Measurements from ENCODE around the gene SLC6A2. TPM values are rescaled to one million over a fixed set of nuclear protein-coding genes. Genes with fewer than 3 reads are reported as not detected.

The SLC6A2 gene
- total RNA-seq, 3 donors from 2014 or later: 0.15 to 0.66 (median 0.64) TPM

DNA sequence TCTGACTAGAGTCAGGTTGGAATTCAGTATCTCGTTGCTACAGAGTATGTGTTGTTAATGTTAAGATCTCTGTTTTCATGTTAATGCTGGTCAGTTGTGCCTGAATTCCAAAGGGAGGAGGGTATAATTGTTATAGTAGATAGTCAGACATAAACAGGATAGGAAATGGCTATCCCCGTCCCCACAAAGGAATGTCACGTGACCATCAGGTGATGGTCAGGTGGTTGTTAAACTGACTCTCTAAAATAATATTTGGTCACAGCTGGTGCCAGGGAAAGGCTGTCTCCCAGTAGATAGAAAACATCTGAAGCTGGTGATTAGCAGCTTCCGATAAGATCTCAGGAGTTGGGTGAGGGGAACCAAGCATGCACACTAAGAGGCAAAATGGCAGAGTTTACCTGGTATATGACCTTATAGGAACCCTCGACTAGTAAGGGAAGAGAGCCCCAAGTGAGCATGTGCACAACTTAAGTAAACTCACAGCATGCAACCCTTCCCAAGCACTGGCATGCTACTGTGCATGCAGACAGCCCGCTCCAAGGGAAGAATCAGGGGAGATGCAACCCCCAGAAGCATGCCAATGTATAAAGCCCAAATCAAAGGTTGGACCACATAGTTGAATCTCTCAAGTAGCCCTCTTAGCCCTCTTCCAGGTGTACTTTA is 27.4 kb upstream of the SLC6A2 start:
- H3K36me3 ChIP-seq: no peaks in the 10 kb centered on the region
- DNase-seq (ENCODE audit: low spot score in 2 of 2): no peak
- TF ChIP-seq POLR2A (IDR thresholded peaks at IDR 0.05) (no peak), POLR2AphosphoS5 (IDR thresholded peaks at IDR 0.05) (no peak)
- no peak overlapping the region for H3K27ac ChIP-seq
- no peaks in the 10 kb centered on the region for H3K9me3 ChIP-seq
- H3K4me3 ChIP-seq: no peak overlapping the region
- H3K4me1 ChIP-seq: no peaks in the 10 kb centered on the region
- H3K27me3 ChIP-seq: no peaks in the 10 kb centered on the region
- intact Hi-C loops (cut with DNase I; ENCODE audit: low total_unique reads): no loop called here

DNA sequence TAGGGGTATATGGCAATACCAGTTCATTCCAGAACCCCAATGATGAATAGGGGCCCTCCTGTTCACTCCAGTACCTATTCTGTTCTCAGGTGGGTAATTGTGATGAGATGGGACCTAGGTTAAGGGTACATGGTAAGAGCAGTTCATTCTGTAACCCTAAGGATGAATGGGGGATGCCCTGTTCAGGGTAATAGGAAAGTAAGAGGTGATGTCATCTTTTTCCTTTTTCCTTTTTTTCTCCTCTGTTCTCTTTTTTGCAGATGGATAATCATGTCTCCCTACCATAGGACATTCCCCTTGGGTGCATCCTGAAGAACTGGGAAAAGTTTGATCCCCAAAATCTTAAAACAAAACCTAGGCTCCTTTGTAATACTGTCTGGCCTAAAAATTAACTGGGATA is 25.0 kb upstream of the SLC6A2 start:
- no peak for DNase-seq (ENCODE audit: low spot score in 2 of 2)
- no peak overlapping the region for H3K4me3 ChIP-seq
- H3K9me3 ChIP-seq: no peaks in the 10 kb centered on the region
- no peaks in the 10 kb centered on the region for H3K4me1 ChIP-seq
- H3K27me3 ChIP-seq: no peaks in the 10 kb centered on the region
- intact Hi-C loops (cut with DNase I; ENCODE audit: low total_unique reads): no loop called here
- no peak overlapping the region for H3K27ac ChIP-seq
- H3K36me3 ChIP-seq: no peaks in the 10 kb centered on the region
- TF ChIP-seq, protein P1, sequence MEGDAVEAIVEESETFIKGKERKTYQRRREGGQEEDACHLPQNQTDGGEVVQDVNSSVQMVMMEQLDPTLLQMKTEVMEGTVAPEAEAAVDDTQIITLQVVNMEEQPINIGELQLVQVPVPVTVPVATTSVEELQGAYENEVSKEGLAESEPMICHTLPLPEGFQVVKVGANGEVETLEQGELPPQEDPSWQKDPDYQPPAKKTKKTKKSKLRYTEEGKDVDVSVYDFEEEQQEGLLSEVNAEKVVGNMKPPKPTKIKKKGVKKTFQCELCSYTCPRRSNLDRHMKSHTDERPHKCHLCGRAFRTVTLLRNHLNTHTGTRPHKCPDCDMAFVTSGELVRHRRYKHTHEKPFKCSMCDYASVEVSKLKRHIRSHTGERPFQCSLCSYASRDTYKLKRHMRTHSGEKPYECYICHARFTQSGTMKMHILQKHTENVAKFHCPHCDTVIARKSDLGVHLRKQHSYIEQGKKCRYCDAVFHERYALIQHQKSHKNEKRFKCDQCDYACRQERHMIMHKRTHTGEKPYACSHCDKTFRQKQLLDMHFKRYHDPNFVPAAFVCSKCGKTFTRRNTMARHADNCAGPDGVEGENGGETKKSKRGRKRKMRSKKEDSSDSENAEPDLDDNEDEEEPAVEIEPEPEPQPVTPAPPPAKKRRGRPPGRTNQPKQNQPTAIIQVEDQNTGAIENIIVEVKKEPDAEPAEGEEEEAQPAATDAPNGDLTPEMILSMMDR (IDR thresholded peaks at IDR 0.05): no peak
- TF ChIP-seq POLR2AphosphoS5 (IDR thresholded peaks at IDR 0.05) (no peak), POLR2A (IDR thresholded peaks at IDR 0.05) (no peak)

DNA sequence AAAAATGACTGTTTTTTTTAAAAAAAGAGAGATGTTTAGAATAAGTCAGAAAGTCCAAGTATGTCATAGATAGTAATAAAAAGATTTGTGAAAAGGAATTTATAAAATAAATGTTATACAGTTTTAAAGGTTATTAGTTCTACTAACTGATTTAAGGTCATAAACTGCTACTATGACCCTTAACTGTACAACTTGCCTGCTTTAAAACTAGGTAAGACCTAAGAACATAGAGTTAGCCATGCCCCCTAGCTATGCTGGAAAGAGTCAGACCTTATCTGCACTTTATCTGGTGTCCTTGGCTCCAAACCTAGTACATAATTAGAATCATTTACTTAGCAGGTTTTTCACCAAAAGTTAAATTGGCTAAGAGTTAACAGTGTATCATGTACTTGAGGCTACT is 23.5 kb upstream of the SLC6A2 start:
- Histone ChIP-seq H3K36me3 (no peaks in the 10 kb centered on the region), H3K27me3 (no peaks in the 10 kb centered on the region), H3K9me3 (no peaks in the 10 kb centered on the region), H3K4me1 (no peaks in the 10 kb centered on the region), H3K27ac (no peak overlapping the region), H3K4me3 (no peak overlapping the region)
- intact Hi-C loops (cut with DNase I; ENCODE audit: low total_unique reads): no loop called here
- no peak for TF ChIP-seq POLR2AphosphoS5 (IDR thresholded peaks at IDR 0.05)
- no peak for TF ChIP-seq POLR2A (IDR thresholded peaks at IDR 0.05)
- TF ChIP-seq, protein P1 (IDR thresholded peaks at IDR 0.05): no peak
- no peak for DNase-seq (ENCODE audit: low spot score in 2 of 2)

DNA sequence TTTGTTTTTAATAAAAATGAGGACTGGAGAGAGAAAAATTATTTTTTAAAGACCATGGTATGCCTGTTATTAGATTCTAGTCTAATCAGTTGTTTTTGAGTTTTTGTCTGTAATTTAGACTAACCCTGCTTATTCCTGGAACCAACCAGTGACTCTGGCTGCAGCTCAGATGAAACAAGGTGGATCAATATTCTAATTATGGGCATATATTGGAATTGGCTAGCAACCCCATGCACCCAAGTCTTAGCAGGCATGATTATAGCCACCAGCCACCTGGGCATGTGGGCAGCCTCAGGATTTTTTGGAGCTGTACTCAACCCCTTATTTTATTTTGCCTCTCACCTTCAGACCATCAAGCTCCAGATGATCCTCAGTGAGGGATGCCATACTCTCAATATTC is 21.6 kb upstream of the SLC6A2 start:
- DNase-seq (ENCODE audit: low spot score in 2 of 2): no peak
- no peaks in the 10 kb centered on the region for H3K4me1 ChIP-seq
- no peaks in the 10 kb centered on the region for H3K9me3 ChIP-seq
- no peaks in the 10 kb centered on the region for H3K27me3 ChIP-seq
- TF ChIP-seq, protein P1 (IDR thresholded peaks at IDR 0.05): no peak
- TF ChIP-seq POLR2AphosphoS5 (IDR thresholded peaks at IDR 0.05) (no peak), POLR2A (IDR thresholded peaks at IDR 0.05) (no peak)
- intact Hi-C loops (cut with DNase I; ENCODE audit: low total_unique reads): no loop called here
- H3K36me3 ChIP-seq: no peaks in the 10 kb centered on the region
- no peak overlapping the region for H3K4me3 ChIP-seq
- no peak overlapping the region for H3K27ac ChIP-seq

DNA sequence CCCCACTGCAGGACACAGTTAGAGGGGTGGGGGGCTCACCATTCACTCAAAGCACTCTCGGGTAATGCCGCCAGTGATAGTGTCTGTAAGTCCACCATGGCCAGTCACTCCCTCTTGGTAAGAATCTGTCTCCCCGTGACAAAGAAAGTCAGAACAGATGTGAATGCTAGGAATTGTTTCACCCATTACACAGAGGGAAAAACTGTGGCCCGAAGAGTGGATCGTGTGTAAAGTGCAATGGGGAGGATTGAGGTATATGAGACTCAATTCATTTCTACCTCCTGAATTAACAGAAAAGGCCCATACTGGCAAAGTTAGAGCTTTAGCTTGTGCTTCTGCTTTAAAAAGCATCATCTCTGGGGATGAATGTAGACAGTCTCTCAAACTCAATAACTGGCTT is 17.5 kb upstream of the SLC6A2 start:
- Histone ChIP-seq H3K9me3 (no peaks in the 10 kb centered on the region), H3K4me1 (no peaks in the 10 kb centered on the region), H3K36me3 (no peaks in the 10 kb centered on the region), H3K27ac (no peak overlapping the region), H3K4me3 (no peak overlapping the region), H3K27me3 (peaks cover 0 to 7% of the 10 kb centered on the region in 2 donors)
- DNase-seq (ENCODE audit: low spot score in 2 of 2): no peak
- intact Hi-C loops (cut with DNase I; ENCODE audit: low total_unique reads): no loop called here
- TF ChIP-seq, protein P1 (IDR thresholded peaks at IDR 0.05): no peak
- TF ChIP-seq POLR2A (IDR thresholded peaks at IDR 0.05) (no peak), POLR2AphosphoS5 (IDR thresholded peaks at IDR 0.05) (no peak)
